GM19351 (cell line): ENCODE data around the gene MET.
"Not testable (repeated sequence)": the region's sequence is repeated elsewhere in the genome, so short reads cannot be mapped to it uniquely, and the experiment has no call there.

Experiments
- ATAC-seq: cut with Tn5 transposase; IDR thresholded peaks from one replicate; pipeline ENCODE4 v1.9.1; 2021; ENCODE audit warnings: mild to moderate bottlenecking, moderate library complexity; ENCODE audit not compliant: unreplicated experiment

MET gene

DNA sequence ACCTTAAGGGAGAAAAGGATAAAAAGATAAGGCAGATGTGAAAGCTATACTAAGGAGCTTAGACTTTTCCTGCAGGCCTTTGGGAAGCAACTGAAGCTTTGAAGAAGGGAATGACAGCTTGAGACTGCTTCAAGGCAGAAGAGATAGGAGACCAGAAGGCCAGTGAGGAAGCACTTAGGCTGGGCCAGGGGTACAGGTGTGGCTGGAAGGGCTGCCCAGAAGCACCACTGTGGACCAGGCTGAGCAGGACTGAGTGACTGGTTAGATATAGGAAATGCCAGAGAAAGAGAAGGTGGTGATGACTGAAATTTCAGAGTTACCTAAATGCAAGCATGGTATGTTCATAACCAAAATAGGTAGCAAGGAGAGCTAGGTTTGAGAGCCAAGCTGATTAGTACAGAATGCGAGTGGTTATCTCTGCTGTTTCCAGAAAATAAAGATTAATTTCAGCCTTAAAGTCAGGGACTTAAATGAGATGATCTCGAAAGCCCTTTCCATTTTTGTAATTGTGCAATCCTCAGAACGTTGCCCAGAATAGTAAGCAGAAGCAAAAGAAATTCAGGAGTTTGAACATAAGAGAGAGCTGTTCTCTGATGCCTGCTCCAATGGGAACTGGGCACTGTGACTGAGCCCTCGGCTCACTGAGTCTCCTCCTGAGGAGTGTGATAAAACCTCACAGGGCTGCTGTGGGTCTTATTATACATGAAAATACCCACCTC, 54.9 kb downstream of the MET start:
- no peak for ATAC-seq

DNA sequence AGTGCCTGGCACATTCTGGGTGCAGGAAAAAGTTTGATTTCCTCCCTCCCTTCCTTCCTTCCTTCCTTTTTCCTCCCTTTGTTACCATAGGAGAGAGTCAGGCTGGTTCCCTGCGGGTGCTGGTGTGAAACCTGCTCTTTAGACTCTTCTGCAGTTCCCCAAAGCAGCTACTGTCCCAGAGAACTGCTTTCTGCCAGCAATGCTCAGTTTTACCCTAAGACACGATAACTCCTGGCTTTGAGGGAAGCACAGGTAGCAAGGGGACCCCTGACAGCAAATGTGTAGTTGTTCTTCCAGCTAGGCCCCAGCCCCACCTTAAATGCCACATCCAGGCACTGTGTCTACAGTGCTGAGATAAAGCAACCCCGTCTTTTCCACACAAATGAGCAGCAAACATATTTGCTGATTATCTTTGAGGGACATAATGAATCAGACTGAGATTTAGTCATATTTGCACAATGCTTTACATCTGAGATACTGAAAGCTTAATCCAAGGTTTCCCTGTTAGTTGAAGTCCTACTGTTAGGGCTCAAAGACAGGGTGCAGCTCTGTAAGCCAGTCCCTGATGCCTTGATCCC, 55.5 kb downstream of the MET start:
- no peak for ATAC-seq

DNA sequence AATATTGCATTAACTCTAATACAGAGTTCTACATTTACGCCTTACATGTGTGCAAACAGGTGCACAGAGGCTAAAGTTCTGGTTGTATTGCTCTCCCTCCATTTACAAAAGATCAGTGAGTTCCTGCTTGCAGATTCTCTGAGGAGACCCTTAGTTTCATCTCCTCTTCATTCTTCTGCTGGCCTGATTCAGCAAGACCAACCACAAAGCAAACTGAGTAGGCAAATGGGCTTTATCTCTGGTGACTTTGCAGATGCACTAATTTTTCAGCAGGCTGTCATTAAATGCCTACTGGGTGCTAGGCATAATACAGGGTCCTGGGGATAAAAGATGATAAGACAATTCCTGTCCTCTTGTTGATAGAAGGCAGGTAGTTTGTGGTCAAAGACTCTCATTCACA, 56.4 kb downstream of the MET start:
- ATAC-seq = no peak

DNA sequence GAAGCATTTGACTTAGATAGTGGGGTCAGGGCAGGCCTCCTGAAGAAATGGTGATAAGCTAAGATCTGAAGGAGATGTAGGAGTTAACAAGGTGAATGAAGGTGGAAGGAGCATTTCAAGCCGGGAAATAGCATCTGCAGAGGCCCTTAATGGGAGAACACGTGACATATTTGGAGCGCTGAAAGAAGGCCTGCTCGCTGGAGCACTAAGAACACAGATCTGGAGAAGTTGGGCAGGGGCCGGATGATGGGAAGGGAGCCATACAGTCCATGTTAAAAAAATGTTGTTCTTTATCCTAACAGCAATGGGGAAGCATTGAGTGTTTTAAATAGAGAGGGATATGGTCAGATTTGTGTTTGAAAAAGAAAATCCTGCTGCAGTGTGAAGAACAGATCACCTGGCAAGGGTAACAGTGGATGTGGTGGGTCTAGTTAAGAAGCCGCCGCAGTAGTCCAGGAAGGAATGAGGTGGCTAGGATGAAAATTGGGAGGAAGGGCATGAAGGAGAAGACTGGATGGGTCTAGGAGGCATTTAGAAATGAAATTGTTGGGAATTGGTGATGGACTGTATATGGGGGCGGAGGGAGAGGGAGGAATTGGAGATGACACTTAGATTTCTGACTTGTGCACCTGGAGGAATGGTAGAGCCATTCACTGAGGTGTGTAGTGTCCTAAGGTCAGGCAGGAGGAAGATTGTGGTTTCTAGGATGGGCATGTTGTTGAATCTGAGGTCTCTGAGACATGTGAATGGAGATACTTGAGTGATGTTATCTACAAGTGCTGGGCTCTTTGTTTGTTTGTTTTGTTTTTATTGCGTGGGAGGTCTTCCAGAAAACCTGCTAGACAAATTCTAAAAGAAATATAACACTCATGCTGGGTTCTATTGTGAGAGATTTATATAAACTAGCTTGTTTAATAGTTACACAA, 58.4 kb downstream of the MET start:
- ATAC-seq = no peak

DNA sequence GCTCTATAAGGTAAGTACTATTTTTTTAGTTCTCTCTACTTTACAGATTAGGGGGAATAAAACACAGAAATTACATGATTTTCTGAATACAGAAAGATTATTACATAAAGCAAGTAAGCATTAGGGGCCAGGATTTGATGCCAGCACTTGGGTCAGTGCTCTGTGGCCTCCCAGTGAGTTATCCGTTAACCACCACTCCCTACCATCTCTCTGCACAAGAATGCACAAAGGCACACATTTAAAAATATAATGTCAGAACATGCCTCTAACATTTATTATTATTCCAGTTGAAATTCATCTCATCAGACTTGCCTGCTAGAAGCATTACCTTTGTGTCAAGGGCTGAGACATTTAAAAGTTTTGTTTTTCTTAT, 59.0 kb downstream of the MET start:
- no peak for ATAC-seq

DNA sequence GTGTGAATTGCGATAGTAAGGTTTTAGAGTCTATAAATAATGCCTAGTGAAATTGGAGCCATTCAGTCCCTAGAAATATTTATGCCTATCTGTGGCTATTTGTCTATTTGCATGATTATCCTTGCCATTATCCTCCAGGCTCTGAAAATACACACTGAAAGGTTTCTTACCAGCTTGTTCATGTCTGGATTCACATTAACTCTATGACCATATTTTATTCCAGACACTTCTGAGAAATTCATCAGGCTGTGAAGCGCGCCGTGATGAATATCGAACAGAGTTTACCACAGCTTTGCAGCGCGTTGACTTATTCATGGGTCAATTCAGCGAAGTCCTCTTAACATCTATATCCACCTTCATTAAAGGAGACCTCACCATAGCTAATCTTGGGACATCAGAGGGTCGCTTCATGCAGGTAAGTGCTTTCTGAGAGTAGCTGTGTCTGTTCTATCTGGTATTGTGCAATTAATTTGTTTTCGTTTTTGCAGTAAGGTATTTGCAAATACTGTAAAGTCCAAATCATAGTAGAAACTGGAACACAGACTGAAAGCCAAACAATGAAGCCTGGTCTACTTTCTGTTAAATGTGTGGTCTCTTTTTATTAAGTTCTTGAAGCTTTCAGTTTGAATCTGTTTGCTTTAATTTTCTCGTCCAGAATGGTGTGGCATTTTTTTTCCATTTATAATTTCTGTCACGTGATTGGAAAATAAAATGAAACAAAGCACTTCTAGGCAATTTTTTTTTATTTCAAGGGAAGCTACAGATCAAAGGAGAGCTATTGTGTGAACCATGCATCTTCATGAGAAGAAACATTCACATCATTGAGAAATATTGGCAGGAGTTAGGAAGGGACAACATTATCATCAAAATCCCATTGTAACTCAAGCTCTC, 59.7 kb downstream of the MET start:
- no peak for ATAC-seq

DNA sequence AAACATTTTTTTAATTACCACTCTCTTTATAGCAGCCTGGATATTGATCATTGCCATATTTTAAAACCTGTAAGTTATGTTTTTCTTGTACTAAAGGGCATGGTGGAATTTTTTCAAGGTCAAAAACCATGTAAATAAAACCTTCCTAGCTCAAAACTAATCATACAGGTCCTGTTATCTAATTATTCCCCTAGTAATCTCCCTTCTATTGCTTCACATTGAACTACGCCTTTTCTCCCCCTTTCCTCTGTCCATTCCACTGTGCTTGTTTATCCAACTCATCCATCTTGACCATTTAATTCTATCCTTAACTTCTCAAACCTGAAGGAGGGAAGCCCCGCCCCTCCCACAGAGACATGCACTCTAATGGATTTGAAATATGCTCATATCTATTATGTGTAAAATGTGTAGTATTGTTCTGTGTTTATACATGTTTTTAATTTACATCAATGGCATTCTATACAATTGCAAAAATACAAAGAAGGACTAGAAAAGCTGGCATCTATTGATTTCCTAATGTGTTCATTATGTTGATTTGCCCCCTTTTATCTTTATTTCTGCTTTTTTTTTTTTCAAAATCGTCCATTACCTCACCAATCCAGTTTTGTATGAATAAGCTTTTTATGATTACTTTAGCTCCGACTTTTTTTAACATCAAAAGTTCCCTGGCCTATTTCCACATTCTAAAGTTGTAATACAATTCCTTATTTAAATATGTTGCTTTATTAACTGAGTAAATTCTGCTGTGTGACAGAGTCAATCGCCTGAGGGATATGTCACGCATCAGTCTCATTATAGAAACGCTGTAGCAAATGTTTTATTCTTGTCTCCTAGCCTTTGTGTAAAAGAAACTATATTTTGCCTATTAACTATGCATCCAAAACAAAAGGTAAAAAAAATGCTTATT, 61.0 kb downstream of the MET start:
- no peak for ATAC-seq

DNA sequence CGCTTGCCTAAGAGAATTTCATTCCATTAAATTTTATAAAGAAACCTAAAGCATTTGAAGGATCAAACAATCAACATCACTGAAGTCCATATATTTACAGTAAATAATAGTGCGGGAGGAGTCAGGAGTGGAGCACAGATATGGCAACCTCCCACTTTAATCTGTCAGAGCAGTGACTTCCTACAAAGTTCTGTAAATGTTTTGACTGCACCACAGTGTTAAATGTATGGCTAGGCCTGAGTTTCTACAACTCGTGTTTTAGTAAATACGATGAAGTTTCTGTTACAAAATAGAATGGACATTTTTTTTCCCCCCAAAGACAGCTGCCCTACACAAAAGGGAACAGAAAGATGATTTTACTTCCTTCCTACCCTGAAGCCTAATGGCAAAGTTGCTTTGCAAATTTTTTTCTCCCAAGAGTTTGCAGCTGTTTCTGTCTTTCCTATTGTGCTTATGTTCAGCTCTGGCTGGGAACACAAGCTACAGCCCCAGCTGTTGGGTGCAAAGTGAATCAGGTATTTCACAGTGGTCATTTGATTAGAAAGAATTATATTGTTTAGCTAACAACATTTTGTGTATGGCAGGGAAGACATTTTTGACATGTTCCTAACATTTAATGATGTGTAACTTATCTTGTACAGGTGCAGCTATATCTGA, 62.1 kb downstream of the MET start:
- ATAC-seq = no peak

DNA sequence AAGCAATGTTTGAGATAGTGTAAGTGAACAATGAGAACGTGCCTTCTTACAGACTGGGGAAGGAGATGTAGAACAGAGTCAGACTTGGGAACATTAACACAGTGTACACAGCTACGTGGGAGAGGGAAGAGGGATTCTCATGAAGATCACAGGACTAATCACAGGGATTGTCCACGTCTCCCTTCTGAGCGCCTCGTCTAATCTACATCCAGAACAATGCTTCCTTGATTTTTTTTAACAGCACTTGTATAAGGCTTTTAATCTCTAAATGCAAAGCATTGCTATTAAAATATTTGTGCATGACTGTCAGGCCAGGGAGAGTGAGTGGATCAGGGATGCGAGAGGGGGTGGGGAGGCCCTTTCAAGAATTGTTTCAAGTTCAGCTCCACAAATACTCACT, 62.7 kb downstream of the MET start:
- no peak for ATAC-seq

DNA sequence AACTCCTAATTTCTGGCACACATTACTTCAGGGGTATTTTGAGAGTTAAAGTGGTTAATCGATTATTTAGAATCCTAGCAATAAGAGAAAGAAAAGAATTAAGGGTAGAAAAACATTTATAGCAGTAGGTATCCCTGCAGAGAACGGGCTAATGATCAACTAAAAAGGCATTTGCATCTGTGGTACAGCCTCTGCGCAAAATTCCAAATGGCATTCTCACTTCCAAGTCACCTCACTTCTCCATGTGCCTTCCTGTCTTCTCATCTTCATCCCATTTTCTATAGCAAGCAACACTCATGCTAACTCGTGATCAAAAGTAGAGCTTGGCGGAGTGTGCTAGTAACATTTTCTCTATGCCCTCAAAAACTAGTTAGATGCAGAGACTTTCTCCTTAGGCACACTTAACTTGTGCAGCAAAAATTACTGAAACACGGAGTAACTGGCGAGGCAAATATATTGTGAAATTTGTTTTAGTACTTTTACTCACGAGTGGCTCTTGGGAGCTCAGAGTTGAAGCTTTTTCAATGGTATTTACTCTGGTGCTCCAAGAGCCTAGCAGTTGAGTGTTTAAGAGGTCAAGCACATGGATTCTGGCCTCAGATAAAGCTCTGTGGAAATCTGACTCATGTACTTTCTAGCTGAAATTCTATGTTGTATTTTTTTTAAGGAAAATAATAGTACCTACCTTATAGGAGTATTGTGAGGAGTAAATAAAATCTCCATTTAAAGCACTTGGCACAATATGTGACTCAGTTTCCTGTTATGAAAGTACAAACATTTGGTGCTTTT, 65.1 kb downstream of the MET start:
- ATAC-seq = no peak

DNA sequence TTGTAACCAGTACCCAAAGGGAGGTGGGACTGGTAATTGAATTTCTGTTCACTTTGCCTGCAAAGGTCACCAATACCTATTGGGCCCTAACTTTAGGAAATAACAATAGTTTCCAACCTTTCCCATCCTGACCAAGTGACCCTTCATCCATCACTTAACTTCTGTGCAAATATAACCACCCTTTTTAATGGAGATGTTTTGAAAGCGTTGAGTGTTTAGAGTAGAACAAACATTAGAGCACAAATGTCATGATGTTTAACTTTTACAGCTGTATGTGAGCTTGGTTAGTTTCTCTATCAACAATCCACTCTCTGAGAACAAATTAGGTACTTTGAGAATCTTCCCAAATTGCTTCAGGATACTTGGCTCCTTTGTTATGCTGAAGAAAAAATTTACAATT, 66.4 kb downstream of the MET start:
- no peak for ATAC-seq

DNA sequence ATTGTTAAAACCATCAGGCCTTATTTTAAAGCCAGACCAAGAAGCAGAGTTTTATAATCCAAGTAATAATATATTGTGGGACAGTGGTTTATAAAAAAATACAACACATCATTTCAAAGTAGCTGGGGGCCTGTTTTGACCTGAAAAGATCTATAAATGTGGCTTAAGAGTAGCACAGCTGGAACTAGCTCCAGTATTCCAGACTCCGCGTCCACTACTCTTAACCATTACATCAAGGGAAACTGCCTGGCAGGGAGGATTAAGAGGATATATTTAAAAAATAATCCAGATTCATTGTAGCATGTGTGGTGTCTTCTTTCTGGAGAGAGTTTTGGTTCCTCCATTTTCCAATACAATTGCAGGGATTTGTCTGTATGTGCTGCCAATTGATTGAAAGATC, 67.3 kb downstream of the MET start:
- ATAC-seq = no peak

DNA sequence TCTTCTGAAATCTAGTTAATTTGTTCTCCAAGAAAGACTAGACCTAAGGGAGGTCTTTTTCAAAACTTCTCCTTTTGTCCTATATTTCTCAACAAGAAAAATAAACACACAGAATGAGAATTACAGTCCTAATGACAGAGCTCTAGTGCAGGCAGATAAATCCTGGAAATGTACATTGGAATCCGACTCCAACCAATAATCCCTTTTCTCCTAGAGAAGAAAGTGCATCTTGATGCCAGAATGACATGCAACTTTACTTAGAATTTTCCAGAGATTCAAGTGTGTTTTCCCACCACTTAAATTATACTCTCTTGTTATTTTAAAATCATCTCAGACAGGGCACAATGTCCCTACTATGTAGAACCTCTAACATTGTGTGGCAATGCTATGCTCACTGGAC, 68.2 kb downstream of the MET start:
- ATAC-seq = no peak

DNA sequence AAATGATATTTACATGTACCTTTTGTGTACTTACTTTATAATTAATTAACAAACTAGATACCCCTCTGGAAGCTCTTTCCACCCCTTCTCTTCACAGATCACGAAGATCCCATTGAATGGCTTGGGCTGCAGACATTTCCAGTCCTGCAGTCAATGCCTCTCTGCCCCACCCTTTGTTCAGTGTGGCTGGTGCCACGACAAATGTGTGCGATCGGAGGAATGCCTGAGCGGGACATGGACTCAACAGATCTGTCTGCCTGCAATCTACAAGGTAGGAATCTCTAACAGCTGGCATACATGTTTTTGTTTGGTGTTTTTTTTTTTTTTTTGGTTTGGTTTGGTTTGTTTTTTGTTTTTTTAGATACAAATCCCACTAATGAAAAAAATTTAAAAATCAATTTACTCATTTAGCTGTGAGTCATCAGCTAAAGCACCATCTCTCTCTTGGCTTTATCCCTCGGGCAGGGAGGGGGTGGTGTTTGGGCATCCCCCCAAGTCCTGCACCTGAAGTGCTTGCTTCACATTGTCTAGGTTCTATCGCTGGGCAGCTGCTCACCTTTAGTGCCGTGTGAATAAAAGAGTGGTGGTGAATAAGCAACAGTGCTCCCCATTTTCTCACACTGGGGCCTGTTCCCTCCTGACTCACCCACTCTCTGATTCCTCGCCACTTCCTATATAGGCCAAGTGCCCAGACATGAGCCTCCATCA, 68.9 kb downstream of the MET start:
- no peak for ATAC-seq

DNA sequence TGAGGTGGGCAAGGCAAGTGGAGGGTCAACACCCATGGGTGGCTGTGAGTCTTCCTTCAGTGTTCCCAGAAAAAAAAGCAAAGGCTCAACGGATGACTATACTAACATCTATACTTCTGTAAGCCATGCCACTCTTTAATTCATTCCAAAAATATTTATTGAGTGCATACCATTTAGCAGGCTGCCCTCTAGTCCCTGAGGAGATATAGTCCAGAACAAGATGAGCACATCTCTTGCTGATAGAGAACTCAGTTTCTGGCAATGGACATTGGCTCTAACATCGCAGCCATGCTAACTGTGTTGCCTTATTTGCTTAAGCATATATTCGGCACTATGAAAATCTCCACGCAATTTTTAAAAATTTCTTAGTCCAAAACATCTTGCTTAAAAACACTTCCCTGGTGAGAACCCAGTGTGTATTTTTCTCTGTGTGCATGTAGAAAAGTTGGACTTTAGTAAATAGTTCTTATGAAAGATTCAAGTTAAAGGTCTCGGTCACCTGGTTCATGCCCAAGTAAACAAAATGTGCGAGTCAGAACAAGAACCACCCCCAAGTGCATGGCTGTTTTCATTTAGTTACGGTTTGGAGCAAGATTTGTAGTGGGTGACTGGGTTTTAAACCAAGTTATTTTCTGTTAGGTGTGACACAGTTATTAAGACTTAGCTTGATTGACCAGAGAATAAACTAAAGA, 69.8 kb downstream of the MET start:
- no peak for ATAC-seq

DNA sequence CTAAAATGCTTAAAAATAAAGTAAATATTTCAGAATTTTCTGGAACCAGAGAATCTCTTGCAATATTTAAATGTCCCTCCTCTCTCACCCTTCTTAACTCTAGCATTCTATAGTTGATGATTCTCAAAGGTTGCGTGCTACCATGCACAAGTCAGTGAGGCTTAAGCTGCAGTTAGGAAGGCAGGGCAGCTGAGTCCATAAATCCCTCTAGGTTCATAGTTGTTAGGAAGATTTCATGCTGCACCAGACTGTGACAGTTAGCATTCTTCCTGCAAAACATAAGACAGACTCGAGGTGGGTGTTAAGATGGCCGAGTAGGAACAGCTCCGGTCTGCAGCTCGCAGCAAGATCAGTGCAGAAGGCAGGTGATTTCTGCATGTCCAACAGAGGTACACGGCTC, 70.6 kb downstream of the MET start:
- ATAC-seq = no peak

DNA sequence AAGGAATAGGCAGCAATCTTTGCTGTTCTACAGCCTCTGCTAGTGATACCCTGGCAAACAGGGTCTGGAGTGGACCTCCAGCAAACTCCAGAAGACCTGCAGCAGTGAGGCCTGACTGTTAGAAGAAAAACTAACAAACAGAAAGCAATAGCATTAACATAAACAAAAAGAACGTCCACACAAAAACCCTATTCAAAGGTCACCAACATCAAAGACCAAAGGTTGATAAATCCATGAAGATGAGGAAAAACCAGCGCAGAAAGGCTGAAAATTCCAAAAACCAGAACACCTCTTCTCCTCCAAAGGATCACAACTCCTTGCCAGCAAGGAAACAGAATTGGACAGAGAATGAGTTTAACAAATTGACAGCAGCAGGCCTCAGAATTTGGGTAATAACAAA, 71.8 kb downstream of the MET start:
- ATAC-seq = not testable (repeated sequence)
